ENCODE data around the gene HTRA2.

Gene HTRA2

GRCh38 chr2:74564222-74564621, 34.5 kb downstream of the HTRA2 start:
- no peak for DNase-seq

- DNase-seq: no peak
These were observed 36.5 kb downstream of the HTRA2 start for GRCh38 chr2:74566076-74566753.

GRCh38 chr2:74566754-74567085, 37.0 kb downstream of the HTRA2 start:
- DNase-seq: peak; percentile 51 to 88 (median 80)

- DNase-seq: peak in 2 of 3 donors; percentile 24 to 50
These were observed 38.1 kb downstream of the HTRA2 start for GRCh38 chr2:74567881-74568280.

GRCh38 chr2:74569686-74570085, 40.0 kb downstream of the HTRA2 start:
- no peak for DNase-seq

- peak; percentile 52 to 77 (median 70) for DNase-seq
These were observed 41.3 kb downstream of the HTRA2 start for GRCh38 chr2:74571058-74571457.

- DNase-seq: no peak
These were observed 42.6 kb downstream of the HTRA2 start for GRCh38 chr2:74572178-74572925.

- DNase-seq: peak; percentile 67 to 74 (median 71)
These were observed 44.2 kb downstream of the HTRA2 start for GRCh38 chr2:74573747-74574562.

GRCh38 chr2:74575320-74575719, 45.6 kb downstream of the HTRA2 start:
- no peak for DNase-seq

GRCh38 chr2:74576211-74576862, 46.6 kb downstream of the HTRA2 start:
- DNase-seq: no peak

- peak; percentile 82 to 88 (median 85) for DNase-seq
These were observed 47.1 kb downstream of the HTRA2 start for GRCh38 chr2:74576863-74577229.

- peak; percentile 79 to 85 (median 82) for DNase-seq
These were observed 47.7 kb downstream of the HTRA2 start for GRCh38 chr2:74577448-74577847.

GRCh38 chr2:74578408-74578807, 48.7 kb downstream of the HTRA2 start:
- DNase-seq: no peak

GRCh38 chr2:74581463-74581862, 51.7 kb downstream of the HTRA2 start:
- DNase-seq: no peak

- DNase-seq: peak; percentile 32 to 63 (median 61)
These were observed 52.5 kb downstream of the HTRA2 start for GRCh38 chr2:74582184-74582583.

Measured in suppressor macrophage treated with lipopolysaccharide for 1 hour (primary cell).